ENCODE results near the gene TMEM51.
A peak's percentile ranks its signal among the peaks of the same experiment; 100 is the strongest.

TMEM51 gene

DNA sequence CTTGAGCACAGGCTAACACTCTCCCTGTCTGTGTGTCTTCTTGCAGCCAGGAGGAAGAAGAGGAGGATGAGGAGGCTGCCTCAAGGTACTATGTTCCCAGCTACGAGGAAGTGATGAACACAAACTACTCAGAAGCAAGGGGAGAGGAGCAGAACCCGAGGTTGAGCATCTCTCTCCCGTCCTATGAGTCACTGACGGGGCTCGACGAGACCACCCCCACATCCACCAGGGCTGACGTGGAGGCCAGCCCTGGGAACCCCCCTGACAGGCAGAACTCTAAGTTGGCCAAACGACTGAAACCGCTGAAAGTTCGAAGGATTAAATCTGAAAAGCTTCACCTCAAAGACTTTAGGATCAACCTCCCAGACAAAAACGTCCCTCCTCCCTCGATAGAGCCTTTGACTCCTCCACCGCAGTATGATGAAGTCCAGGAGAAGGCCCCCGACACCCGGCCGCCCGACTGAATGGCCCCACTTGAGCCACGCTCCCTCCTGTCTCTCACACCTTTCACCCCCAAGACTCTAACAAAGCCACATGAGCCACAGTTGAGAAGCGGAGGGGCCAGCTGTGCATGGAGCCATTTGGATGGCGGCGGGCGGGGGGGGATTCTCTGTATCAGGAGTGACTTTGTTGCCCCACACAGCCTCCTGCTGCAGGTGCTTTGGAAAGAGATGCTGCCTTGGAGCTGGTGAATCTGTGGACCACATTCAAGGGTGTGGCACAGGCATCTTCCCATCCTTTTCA lies 65.9 kb downstream of the TMEM51 start:
- no peak for DNase-seq

DNA sequence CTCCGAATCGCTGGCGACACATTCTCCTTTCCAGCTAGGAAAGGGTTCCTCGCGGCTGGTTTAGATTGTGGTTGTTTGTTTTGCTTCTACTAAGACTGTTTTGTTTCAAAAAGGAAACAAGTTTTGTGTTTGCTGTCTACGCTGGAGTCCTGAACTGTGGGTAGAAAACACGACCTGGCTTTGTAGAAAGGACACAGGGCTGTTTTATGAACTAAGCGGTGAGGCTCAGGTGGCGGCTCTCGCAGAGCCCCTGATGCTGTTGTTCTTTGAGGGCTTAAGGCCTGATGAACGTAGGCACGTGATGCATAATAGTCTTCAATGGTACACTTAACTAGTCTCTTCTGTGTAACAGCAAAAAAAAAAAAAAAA lies 66.5 kb downstream of the TMEM51 start:
- no peak for DNase-seq

DNA sequence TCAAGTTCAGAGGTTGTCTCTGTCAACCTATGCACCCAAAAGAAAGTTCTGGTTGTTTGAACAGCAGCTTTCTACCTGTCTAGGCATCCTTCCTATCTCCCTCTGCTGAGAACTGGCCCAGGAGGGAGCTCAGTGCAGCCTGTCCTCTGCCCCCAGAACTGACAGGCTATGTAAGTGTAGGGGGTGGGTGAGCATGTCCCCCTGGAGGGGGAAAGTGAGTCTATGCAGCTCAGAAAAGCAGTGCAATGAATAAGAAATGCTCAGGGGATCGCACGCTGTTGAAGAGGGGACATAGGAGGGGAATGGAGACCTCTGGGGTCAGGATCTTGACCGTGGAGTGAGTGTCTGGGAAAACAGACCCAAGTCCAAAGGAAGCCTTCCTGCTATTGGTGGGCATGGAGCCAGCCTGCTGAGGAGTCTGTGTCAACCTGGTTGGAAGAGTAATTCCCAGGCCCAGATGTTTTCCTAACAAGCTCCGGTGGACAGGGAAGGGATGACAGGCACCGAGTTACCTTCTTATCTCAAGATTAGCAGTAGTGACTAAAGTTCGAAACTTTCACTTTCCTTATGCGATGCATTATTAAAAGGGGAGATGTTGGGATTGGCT lies 67.4 kb downstream of the TMEM51 start:
- DNase-seq = no peak

DNA sequence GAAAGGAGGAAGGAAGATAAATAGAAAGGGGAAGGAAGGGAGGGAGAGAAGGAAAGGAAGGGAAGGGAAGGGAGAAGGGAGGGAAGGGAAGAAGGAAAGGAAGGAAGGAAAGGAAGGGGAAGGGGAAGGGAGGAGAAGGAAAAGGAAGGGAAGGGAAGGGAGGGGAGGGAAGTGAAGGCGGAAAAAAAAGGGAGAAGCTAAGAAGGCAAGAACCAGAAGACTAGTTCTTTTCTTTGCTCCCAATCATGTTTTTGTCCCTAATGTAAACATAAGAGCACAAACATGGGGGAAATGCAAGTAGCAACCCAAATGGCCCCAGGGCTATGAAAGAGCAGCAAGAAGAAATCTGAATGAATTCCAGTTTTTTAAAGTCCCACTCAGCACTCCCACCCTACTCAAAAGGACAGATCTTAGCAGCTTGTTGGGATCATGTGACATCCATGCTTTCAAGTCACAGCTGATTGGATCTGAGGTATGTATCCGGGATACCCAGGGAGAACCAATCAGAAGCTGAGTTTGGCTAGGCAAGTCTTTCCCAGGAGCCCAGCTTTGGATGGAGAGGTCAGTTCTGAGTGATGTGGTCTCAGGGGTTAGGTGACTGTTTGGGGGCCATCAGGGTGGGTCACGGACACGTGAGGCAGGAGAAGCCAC lies 69.2 kb downstream of the TMEM51 start:
- no peak for DNase-seq

DNA sequence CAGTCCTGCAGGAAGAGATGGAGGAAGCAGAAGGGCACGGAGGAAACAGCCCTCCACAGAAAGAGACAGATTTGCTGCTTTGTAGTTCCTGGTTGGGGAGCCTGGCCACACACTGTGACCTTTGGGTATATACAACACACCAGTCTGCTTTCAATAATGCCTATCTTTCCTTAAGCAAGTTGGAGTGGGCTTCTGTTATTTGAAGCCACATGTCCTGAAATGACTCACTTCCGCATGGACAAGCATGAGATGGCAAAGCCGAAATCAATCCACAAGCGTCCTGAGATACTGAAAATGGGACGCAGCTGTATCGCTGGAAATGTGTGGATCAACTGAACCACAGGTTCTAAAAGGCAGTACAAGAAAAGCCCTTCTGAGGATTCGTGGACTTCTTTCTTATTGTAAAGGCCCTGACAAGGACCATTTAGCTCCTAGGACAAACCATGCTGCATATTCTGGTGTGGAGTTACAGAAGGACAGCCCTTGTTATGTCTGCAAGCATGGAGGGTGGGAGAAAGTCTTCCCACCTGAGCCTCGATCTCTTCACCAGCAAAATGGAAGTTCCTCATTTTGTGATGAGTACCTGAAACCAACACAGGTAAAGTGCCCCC lies 70.8 kb downstream of the TMEM51 start:
- no peak for DNase-seq

DNA sequence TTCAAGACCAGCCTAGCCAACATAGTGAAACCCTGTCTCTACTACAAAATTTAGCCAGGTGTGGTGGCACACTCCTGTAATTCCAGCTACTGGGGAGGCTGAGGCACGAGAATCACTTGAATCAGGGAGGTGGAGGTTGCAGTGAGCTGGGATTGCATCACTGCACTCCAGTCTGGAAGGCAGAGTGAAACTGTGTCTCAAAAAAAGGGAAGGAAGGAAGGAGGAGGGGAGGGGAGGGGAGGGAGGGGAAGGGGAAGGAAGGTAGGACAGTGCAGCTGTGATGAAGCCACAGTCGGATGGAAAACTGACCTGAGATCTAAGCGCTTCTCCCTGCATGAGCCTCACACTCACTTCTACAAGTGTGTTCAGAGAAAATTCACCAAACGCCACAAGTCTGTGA lies 71.4 kb downstream of the TMEM51 start:
- DNase-seq = no peak

DNA sequence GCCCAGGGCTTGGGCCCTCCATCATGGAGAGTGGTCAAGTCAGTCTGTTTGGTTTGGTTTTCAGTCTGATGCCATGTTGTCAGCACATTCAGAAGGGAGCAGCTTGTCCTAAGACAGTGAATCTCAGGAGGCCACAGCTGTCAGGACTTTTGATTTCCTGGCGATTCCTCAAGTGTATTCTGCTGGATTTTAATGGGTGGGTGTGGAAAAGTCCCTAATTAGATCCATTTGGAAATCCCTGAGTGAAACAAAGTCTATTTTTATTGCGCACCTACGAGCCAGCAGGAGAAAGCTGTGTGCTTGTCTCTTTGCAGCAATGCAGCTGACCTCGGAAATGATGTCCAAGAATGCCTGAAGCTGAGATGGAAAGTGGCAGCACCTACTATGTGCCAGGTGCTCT lies 71.9 kb downstream of the TMEM51 start:
- DNase-seq = no peak

DNA sequence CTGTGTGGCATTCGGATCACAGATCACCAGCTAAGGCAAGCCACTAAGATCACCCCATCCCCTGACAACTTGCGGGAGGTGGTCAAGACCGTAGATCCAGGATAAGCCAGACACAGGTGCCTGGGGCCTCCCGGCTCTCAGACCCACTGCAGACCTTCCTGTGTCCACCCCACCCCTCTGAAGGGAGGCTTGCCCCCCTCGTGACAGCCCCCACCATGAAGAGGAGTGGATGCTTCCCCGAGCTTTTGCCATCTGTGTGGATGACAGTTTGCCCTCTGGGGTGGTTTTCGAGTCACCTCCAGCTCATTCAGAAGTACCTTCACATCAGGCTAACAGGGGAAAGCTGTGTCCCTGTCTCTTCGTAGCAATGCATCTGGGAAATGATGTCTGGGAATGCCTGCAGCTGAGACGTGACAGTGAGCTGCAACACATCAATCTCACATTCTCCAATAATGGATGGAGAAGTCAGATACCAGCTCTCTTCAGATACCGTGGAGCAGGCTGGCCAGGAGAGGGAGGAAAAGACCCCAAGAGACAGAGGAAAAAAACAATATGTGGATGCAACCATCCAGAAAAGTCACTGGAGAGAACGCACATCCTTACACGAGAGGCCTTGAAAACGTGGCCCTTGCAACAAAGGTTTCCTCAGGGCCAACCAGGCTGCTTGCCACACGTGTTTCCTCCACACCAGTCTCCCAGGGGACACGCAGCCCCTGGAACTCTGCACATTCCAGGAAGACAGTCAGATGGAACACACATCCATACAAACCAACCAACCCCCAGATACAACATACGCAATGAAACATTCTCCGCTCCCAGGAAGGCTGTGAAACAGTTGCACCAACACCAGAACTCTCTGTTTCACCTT lies 73.1 kb downstream of the TMEM51 start:
- DNase-seq = no peak

DNA sequence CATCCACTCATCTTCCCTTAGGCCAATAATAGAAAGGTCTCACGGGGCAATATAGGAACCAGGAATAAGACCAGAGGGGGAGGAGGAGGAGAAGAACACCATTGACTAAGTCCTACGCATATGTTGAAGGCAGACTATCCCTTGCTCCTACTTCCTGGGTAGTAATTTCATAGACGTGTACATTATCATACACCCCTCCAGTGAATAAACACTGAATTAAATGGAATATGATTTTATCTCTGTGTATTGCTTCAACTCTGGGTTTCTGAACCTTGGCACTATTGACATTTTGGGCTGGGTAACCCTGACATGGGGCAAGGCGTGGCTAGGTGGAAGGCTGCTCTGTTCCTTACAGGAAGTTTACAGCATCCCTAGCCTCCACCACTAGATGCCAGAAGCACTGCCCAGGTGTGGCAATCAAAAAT lies 76.2 kb downstream of the TMEM51 start:
- DNase-seq = no peak

DNA sequence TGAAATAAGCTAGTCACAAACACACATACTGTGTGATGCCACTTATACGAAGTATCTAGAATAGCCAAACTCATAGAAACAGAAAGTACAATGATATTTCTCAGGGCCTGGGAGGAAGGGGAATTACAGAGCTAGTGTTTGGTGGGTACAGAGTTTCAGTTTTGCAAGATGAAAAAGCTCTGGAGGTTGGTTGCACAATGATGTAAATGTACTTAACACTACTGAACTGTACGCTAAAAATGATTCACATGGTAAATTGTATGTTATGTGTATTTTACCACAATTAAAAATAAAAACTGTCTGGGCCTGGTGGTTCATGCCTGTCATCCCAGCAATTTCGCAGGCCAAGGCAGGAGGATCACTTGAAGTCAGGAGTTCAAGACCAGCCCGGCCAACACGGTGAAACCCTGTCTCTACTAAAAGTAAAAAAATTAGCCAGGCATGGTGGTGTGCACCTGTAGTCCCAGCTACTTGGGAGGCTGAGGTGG lies 78.2 kb downstream of the TMEM51 start:
- no peak for DNase-seq

DNA sequence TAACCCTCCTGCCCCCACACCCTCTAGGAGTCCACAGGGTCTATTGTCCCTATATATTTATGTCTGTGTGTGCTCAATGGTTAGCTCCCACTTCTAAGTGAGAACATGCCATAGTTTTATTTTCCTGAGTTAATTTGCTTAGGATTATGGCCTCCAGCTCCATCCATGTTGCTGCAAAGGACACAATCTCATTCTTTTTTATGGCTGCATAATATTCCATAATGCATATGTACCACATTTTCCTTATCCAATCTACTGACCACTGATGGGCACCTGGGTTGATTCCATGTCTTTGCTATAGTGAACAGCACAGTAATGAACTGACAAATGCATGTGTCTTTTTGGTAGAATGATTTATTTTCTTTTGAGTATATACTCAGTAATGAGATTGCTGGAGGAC lies 80.1 kb downstream of the TMEM51 start:
- DNase-seq = no peak

DNA sequence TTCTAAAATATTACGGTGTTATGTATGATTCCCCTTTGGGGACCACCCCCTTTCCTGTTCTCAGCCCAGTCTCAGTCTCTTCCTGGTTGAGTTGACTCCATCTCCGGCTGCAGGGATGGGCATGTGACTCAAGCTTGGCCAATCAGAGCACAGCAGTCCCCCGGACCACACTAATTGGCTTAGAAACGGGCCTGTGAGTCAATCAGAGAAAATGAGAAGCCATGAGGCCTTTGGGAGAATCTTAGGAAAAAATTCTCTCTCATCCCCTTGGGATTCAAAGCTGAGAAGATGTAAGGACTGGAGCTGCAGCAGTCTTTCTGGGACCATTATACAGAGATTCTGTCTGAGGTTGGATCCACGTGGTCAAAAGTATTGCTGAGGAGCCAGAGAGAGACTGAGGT lies 82.8 kb downstream of the TMEM51 start:
- DNase-seq = no peak

DNA sequence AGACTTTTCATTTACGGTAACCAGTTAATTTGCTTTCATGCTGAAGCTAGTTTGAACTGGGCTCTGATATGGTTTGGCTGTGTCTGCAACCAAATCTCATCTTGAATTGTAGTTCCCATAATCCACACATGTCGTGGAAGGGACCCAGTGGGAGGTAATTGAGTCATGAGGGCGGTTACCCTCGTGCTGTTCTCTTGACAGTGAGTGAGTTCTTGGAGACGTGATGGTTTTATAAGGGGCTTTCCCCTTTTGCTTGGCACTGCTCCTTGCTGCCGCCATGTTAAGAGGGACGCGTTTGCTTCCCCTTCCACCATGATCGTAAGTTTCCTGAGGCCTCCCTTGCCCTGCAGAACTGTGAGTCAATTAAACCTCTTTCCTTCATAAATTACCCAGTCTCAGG lies 83.2 kb downstream of the TMEM51 start:
- no peak for DNase-seq

DNA sequence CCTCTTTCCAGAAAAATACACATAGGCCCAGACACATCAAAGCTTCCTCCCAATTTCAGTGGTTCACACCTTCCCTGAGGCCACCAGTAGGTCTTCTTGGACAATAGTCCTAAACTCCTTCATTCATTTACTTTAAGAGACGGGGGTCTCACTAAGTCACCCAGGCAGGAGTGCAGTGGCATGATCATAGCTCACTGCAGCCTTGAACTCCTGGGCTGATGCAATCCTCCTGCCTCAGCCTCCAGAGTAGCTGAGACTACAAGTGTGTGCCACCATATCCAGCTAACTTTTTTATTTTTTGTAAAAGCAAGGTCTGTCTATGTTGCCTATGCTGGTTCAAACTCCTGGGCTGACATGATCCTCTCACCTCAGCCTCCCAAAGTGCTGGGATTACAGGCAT lies 85.2 kb downstream of the TMEM51 start:
- no peak for DNase-seq

DNA sequence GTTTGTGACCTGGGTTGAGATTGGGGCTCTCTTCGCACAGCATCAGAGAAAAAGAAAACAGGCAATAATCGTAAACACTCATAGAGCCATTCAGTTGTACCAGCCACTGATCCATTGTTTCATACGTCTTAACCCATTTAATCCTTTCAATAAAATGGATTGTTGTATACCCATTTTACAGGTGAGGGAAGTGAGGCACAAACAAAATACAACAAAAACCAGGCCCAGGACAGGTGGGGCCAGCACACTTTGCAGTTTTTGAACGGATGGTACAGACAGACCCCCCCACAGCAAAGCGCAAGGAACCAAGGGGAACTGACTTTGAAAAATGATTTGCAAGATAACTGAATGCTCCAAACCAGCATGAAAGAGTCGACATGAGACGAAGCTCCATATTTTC lies 89.2 kb downstream of the TMEM51 start:
- DNase-seq = no peak

DNA sequence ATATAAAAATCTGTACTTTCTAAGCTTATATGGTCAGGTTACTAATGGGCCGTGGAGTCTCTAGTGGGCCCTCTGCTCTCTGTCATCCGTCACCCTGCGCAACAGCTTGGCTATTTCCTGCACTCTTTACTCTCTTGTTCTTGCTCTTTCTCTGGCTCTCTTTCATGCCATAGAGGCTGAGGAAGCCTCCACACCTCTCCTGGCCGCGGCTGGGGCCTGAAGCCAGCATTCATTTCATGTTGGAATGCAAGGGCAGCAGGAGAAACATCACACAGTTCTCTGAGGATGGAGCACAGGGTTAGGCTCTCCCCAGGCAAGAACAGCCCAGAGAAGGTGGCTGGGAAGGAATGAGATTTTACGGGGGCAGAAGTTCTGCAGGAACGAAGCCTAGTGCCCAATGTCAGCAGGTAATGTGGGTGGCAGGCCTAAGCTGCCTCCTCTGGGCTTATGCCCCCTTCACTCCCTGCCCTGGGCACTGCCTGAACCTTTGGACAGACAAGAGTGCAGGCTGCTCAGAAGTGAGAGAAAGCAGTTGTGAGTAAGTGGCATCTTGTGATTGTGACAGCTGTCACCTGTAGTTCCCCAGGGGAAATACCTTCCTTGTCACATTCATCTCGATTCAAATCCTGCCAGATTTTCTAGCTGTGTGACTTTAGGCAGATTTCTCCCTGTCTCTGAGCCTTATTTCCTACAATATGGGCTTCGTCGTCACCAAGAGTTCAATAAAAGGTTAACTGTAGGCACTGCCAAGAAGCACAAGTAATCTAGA lies 89.9 kb downstream of the TMEM51 start:
- DNase-seq = no peak

DNA sequence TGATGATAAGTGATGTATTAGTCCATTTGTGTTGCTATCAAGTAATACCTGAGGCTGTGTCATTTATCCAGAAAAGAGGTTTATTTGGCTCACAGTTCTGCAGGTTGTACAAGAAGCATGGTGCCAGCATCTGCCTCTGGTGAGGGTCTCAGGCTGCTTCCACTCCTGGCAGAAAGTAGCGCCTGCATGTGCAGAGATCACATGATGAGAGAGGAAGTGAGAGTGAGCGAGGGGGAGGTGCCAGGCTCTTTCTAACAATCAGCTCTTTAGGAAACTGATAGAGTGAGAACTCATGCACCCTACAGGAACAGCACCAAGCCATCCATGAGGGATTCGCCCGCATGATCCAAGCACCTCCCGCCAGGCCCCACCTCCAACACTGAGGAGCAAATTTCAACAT lies 91.3 kb downstream of the TMEM51 start:
- DNase-seq = no peak

DNA sequence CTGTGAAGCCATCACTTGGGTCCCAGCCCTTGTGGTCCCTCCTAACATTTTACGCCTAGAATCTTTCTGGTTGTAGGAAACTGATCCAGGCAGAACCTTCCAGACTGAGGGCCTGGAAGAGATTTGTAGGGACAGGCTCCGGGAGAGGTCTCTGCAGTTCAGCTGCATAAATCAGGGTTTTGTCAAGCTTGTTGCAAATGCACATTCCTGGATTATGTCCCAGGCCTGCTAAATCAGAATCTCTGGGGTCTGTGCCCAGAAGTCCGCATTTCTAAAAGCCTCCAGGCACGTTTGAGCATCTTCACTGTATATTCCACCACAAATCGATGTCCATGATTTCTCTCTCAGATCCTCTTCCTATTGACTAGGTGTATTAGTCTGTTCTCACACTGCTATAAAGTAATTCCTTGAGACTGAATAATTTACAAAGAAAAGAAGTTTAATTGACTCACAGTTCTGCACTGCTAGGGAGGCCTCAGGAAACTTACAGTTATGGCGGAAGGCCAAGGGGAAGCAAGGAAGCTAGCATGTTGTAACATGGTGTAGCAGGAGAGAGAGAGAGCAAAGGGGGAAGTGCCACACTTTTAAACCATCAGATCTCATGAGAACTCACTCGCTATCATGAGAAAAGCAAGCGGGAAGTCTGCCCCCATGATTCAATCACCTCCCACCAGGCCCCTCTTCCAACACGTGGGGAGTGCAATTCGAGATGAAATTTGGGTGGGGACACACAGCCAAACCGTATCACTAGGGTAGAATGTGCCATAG lies 92.2 kb downstream of the TMEM51 start:
- DNase-seq = no peak

DNA sequence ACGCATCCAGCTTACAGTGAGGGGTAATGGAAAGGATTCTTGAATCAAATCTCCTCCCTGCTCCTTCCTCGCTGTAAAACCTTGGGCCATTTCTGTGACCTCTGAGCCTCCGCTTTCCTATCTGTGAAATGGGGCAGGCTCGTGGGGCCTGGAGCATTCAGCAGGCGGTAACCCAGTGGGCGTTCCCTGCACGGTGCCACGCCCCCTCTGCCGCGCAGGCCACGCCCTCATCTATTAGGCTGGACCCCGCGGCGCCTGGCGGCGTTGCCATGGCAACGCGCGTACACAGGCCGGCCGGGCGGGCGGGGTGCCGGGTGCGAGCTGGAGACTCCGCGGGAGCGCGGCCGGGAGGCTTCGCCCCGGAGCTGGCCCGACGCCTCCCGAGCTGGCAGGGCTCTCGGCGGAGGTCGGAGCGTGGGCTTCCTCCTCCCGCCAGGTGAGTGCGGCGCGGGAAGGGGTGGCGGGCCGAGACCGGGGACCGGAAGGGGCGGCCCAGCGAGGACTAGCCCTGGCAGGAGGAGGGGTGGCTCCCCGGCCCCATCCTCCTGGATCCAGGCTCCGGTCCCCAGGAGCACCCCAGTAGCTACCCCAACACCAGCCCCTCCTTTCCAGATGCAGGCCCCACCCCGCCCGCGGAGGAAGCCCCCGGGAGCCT lies 93.5 kb downstream of the TMEM51 start, which contains the start of gene FHAD1:
Gene FHAD1 (plus strand): TSS at position 264 of the 655 bp plus-strand sequence. CDS start 4,562 bp downstream, outside the sequence.
- peak; percentile 70 for DNase-seq

DNA sequence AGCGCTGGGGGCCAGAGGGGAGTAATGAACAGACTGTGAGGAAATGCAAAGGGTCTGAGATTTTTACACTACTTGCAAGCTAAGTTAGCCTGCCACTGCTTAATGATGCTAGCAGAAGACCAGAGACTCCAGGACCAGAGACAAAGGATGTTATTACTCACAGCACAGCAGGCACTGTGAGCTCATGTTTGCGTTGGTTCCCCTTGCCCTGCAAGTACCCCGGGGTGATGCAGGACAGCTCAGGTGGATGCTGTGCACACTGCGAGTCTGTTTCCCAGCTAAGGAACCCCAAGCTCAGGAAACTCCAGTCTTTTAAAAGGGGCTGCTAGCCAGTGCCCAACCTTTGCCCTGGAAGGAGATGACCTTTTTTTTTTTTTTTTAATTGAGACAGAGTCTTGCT lies 94.7 kb downstream of the TMEM51 start:
- DNase-seq = no peak

DNA sequence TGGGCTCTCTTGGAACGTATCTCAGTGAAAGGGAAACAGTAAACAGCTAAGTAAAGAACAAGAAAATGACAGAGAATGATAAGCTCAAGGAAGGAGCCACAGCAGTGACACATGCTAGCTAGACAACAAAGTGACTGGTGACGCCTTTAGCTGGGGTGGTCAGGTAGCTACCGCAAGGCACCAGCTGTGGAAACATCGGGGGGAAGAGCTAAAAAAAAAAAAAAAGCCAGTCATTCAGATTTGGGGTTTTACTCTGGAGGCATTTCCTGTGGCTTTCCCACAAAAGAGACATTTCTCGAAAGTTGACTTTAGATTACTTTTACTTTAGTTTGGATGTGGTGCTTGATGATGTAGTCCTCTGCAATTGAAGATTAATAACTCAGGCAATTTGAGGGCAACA lies 95.5 kb downstream of the TMEM51 start:
- DNase-seq = peak; percentile 65

All from CD4-positive, alpha-beta T cell treated with Interleukin-10 for 1 hour (primary cell).